Stimulated activated naive CD8-positive, alpha-beta T cell treated with anti-CD3 and anti-CD28 coated beads, Interleukin-15, amount 100 ng/mL, for 72 hours (primary cell): ENCODE measurements around the gene OR6T1.
A peak's percentile ranks its signal among the peaks of the same experiment; 100 is the strongest.

Experiments
- ATAC-seq: fragments of 150-1000 bp; cut with Tn5 transposase; 2 replicates; pipeline ENCODE4 v1.10.0; 2021; ENCODE audit warnings: mild to moderate bottlenecking, moderate library complexity
- DNase-seq, 2 donors: peaks; one replicate each; pipeline ENCODE4 v3.0.0; 2021 to 2022
- H3K27ac Mint-ChIP-seq, 2 donors: one replicate each; pipeline ENCODE4 v1.8.0; 2022; ENCODE audit warnings: mild to moderate bottlenecking in 2 of 2, mixed read lengths in 2 of 2, moderate library complexity in 2 of 2
- H3K27me3 Mint-ChIP-seq: one replicate; pipeline ENCODE4 v1.8.0; 2022; ENCODE audit warnings: mixed read lengths
- H3K4me1 Mint-ChIP-seq: one replicate; pipeline ENCODE4 v1.8.0; 2022; ENCODE audit warnings: mild to moderate bottlenecking, mixed read lengths
- H3K4me3 Mint-ChIP-seq, 2 donors: one replicate each; pipeline ENCODE4 v1.8.0; 2022; ENCODE audit warnings: mild to moderate bottlenecking in 2 of 2, mixed read lengths in 2 of 2, moderate library complexity in 1 of 2
- H3K9me3 Mint-ChIP-seq, 2 donors: one replicate each; pipeline ENCODE4 v1.8.0; 2022; ENCODE audit warnings: mixed read lengths in 2 of 2

The OR6T1 gene, protein sequence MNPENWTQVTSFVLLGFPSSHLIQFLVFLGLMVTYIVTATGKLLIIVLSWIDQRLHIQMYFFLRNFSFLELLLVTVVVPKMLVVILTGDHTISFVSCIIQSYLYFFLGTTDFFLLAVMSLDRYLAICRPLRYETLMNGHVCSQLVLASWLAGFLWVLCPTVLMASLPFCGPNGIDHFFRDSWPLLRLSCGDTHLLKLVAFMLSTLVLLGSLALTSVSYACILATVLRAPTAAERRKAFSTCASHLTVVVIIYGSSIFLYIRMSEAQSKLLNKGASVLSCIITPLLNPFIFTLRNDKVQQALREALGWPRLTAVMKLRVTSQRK

GRCh38 chr11:123943738-123944137 lies at the start of gene OR6T1:
Gene OR6T1, minus strand, starts transcription at chr11:123943838. Its CDS starts 0 bp downstream, at chr11:123943838.
- peaks cover 5 to 6% of the 10 kb centered on the region in 2 donors for H3K9me3 Mint-ChIP-seq
- no peak within 1 kb of the TSS for H3K4me3 Mint-ChIP-seq
- H3K27me3 Mint-ChIP-seq = no peaks in the 10 kb centered on the region
- H3K27ac Mint-ChIP-seq = no peak within 1 kb of the TSS
- DNase-seq (no peak), ATAC-seq (no peak)
- H3K4me1 Mint-ChIP-seq = no peaks in the 10 kb centered on the region

DNA sequence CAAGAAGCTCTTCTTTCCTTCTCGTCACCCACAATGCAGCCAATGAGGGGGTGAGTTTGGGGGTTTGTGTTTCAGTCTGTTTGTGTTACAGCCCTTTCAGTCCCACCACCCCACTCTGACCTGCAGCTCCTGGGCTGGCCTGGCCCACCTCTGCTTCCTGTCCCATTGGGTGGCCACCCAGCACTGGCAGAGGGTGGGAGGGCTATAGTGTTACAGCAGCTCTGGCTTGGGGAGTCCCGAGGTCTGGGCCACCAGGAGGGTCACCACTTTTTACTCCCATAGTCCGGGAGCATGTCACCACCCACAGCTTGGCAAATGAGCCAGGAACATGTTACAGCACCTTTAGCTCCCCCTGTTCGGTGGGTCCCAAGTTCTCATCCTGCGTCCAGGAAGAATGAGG lies 35.7 kb upstream of the OR6T1 start:
- no peaks in the 10 kb centered on the region for H3K27me3 Mint-ChIP-seq

GRCh38 chr11:123977731-123978347 lies 34.2 kb upstream of the OR6T1 start, which contains the start of gene OR10S1:
Gene OR10S1, minus strand, starts transcription at chr11:123977781. Its CDS starts 117 bp downstream, at chr11:123977664.
- H3K4me1 Mint-ChIP-seq = no peaks in the 10 kb centered on the region
- H3K27ac Mint-ChIP-seq = peak within 1 kb of the TSS in 1 of 2 donors; percentile 75
- peaks cover 6 to 9% of the 10 kb centered on the region in 2 donors for H3K9me3 Mint-ChIP-seq
- no peak within 1 kb of the TSS for H3K4me3 Mint-ChIP-seq
- H3K27me3 Mint-ChIP-seq = no peaks in the 10 kb centered on the region
- peak; percentile 23 for ATAC-seq
- no peak for DNase-seq

More for the DNA sequence above, 35.7 kb upstream of the OR6T1 start:
- Mint-ChIP-seq H3K4me3 (no peak overlapping the region), H3K9me3 (peaks cover 12 to 22% of the 10 kb centered on the region in 2 donors), H3K4me1 (no peaks in the 10 kb centered on the region), H3K27ac (no peak overlapping the region)
- DNase-seq (no peak), ATAC-seq (peak; percentile 23)

- DNase-seq (no peak), ATAC-seq (peak; percentile 53)
- H3K9me3 Mint-ChIP-seq = peaks cover under 1 to 4% of the 10 kb centered on the region in 2 donors
- H3K27ac Mint-ChIP-seq = peak overlapping the region in 1 of 2 donors; percentile 75
- H3K4me1 Mint-ChIP-seq = no peaks in the 10 kb centered on the region
- no peak overlapping the region for H3K4me3 Mint-ChIP-seq
- H3K27me3 Mint-ChIP-seq = no peaks in the 10 kb centered on the region
Observed at GRCh38 chr11:123976770-123977560, 33.3 kb upstream of the OR6T1 start.

- Mint-ChIP-seq H3K4me1 (no peaks in the 10 kb centered on the region), H3K9me3 (peaks cover 0 to 6% of the 10 kb centered on the region in 2 donors), H3K4me3 (no peak overlapping the region), H3K27me3 (peaks cover 10% of the 10 kb centered on the region), H3K27ac (no peak overlapping the region)
- ATAC-seq (no peak), DNase-seq (no peak)
Observed at GRCh38 chr11:123973816-123974215, 30.2 kb upstream of the OR6T1 start.

DNA sequence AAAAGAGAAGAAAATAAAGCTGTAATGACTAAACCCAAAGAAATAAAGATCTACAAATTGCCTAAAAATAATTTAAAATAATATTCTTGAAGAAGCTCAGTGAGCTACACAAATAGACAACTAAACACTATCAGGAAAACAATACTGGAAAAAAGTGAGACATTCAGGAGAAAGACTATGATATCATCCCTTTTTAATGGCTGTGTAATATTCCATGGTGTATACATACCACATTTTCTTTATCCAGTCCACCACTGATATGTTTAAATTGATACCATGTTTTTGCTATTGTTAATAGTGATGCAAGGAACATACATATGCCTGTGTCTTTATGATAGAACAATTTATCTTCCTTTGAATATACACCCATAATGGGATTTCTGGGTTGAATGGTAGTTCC lies 13.1 kb upstream of the OR6T1 start:
- H3K9me3 Mint-ChIP-seq = peaks cover 6 to 10% of the 10 kb centered on the region in 2 donors

DNA sequence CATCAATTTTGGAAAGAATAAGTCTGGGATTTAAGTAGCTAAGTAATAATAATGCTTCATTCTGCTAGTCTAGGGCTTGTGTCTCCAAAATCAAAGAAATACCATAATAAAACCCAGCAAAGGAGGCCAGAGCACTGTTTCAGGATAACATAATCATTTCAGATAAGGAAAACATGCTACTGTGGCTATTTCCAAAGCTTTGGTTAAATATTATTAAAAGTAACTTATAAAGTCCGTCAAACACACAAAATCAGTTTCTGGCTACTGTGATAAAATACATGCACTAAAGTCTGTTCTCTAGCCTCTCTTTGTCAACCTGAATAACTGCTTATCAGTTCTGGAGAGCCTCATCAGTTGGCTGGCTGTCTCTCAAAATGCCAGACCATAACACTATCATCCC lies 1.5 kb upstream of the OR6T1 start:
- Mint-ChIP-seq H3K27me3 (no peaks in the 10 kb centered on the region), H3K4me3 (no peak overlapping the region), H3K27ac (no peak overlapping the region), H3K9me3 (no peaks in the 10 kb centered on the region), H3K4me1 (no peaks in the 10 kb centered on the region)
- ATAC-seq (no peak), DNase-seq (no peak)

More for the DNA sequence above, 13.1 kb upstream of the OR6T1 start:
- no peaks in the 10 kb centered on the region for H3K27me3 Mint-ChIP-seq
- no peak for ATAC-seq
- H3K27ac Mint-ChIP-seq = no peak overlapping the region
- no peak overlapping the region for H3K4me3 Mint-ChIP-seq
- DNase-seq = no peak
- H3K4me1 Mint-ChIP-seq = no peaks in the 10 kb centered on the region

DNA sequence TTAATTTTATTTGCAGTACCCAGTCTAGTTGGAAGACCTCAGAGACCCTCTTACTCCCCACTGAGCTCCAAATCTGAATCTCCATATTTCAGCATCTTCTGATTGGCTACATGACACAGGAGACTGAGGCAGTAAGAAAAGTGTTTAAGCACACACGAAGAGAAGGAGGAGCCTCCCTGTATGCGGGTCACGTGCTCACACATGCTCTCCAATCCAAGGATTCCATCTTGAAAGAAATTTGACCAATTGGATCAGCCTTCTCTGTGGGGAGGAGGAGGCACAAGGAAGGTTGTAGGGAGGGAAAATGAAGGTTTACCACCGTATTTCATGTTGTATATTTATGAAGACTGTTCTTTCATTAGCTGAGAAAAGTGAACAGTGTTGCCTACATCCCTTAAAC lies 1.2 kb downstream of the OR6T1 start:
- Mint-ChIP-seq H3K4me1 (no peaks in the 10 kb centered on the region), H3K27ac (no peak overlapping the region), H3K9me3 (peaks cover 5 to 6% of the 10 kb centered on the region in 2 donors), H3K27me3 (no peaks in the 10 kb centered on the region), H3K4me3 (no peak overlapping the region)
- DNase-seq = no peak
- no peak for ATAC-seq

GRCh38 chr11:123939317-123939716 lies 4.3 kb downstream of the OR6T1 start, which contains the start of gene OR4D5:
Gene OR4D5, plus strand, starts transcription at chr11:123939617. Its CDS starts 0 bp downstream, at chr11:123939617.
- DNase-seq (no peak), ATAC-seq (no peak)
- no peak within 1 kb of the TSS for H3K4me3 Mint-ChIP-seq
- H3K27ac Mint-ChIP-seq = no peak within 1 kb of the TSS
- peaks cover under 1% of the 10 kb centered on the region for H3K27me3 Mint-ChIP-seq
- peaks cover 5 to 6% of the 10 kb centered on the region in 2 donors for H3K9me3 Mint-ChIP-seq
- no peaks in the 10 kb centered on the region for H3K4me1 Mint-ChIP-seq

DNA sequence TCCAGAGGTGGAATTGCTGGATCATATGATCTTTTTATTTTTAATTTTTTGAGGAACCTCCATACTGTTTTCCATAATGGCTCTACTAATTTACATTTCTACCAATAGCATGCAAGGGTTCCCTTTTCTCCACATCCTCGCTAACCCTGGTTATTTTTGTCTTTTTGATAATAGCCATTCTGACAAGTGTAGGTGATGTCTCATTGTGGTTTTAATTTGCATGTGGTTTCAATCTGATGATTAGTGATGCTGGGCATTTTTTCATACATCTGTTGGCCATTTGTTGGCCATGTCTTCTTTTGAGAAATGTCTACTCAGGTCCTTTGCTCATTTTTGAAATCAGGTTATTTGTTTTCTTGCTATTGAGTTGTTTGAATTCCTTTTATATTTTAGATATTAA lies 19.6 kb downstream of the OR6T1 start:
- ATAC-seq = no peak
- H3K27ac Mint-ChIP-seq = no peak overlapping the region
- H3K4me1 Mint-ChIP-seq = no peaks in the 10 kb centered on the region
- H3K27me3 Mint-ChIP-seq = no peaks in the 10 kb centered on the region
- H3K9me3 Mint-ChIP-seq = no peaks in the 10 kb centered on the region
- no peak overlapping the region for H3K4me3 Mint-ChIP-seq
- no peak for DNase-seq

GRCh38 chr11:123920943-123921342 lies 22.7 kb downstream of the OR6T1 start:
- Mint-ChIP-seq H3K4me1 (no peaks in the 10 kb centered on the region), H3K27ac (no peak overlapping the region), H3K4me3 (no peak overlapping the region), H3K27me3 (no peaks in the 10 kb centered on the region), H3K9me3 (no peaks in the 10 kb centered on the region)
- ATAC-seq (no peak), DNase-seq (no peak)

DNA sequence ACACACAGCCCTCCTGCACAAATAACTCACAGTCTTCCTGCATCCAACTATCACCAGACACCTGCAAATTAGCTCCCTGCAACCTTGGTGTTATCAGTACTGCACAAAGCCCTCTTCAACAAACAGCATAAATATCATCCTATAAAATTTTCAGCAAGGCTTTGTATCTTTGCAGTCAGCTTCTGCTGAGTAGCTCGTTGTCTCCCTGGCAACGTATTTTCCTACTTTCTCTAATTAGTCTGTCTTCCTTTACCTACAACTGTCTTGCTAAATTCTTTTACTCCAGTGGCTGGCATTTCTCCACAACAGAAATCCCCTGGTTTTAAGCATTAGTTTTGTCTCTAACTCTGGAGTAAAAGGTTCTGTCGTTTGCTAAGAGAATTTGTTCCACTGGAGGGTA lies 37.8 kb downstream of the OR6T1 start:
- Mint-ChIP-seq H3K27me3 (no peaks in the 10 kb centered on the region), H3K4me3 (no peak overlapping the region), H3K9me3 (no peaks in the 10 kb centered on the region), H3K27ac (no peak overlapping the region), H3K4me1 (no peaks in the 10 kb centered on the region)
- DNase-seq (no peak), ATAC-seq (no peak)

DNA sequence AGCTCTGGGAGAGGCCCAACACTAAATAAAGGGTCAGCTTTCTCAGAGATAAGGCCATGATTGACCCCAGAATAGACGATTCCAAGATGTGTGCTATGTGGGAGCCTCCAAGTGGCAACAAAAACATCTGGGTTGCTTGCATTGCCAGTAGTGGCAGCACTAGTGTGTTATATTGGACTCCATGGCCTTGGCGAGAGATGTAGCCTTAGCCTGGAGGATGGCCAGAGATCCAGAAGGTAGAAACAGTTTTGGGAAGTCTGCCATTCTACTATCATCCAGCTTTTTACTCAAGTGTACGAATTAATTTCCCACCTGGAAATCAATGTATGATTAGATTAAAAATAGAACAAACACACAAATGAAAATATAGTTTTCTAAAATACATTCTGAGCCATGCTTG lies 38.7 kb downstream of the OR6T1 start:
- no peak for DNase-seq
- no peaks in the 10 kb centered on the region for H3K4me1 Mint-ChIP-seq
- ATAC-seq = no peak
- no peaks in the 10 kb centered on the region for H3K27me3 Mint-ChIP-seq
- H3K9me3 Mint-ChIP-seq = no peaks in the 10 kb centered on the region
- no peak overlapping the region for H3K27ac Mint-ChIP-seq
- H3K4me3 Mint-ChIP-seq = no peak overlapping the region

DNA sequence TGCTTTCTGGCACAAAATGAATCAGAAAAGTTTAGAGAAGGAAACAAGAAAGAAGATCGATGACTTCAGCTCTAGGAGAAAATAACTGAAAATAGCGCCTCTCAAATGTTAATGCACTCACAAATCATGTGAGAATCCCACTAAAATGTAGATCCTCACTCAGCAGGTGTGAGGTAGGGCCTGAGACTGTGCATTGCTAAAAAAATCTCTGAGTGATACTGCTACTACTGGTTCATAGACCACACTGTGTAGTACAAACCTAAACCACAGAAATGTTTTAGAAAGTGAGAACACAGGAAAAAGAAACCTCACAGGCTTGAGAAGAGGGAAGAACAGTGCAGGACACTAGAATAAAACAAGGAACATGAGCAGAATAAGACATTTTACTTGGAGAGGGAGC lies 39.7 kb downstream of the OR6T1 start:
- H3K27me3 Mint-ChIP-seq = no peaks in the 10 kb centered on the region
- no peaks in the 10 kb centered on the region for H3K4me1 Mint-ChIP-seq
- ATAC-seq (no peak), DNase-seq (no peak)
- no peak overlapping the region for H3K4me3 Mint-ChIP-seq
- H3K27ac Mint-ChIP-seq = no peak overlapping the region
- H3K9me3 Mint-ChIP-seq = no peaks in the 10 kb centered on the region

GRCh38 chr11:123901867-123902266 lies 41.8 kb downstream of the OR6T1 start, which contains the start of gene OR8D4:
Gene OR8D4, plus strand, starts transcription at chr11:123902167. Its CDS starts 4,265 bp downstream, at chr11:123906432.
- H3K4me1 Mint-ChIP-seq = no peaks in the 10 kb centered on the region
- no peak for DNase-seq
- H3K4me3 Mint-ChIP-seq = no peak within 1 kb of the TSS
- no peaks in the 10 kb centered on the region for H3K27me3 Mint-ChIP-seq
- no peak for ATAC-seq
- no peak within 1 kb of the TSS for H3K27ac Mint-ChIP-seq
- no peaks in the 10 kb centered on the region for H3K9me3 Mint-ChIP-seq
